GM21576 (cell line): ENCODE results near the gene ADCK1.
"Not testable (repeated sequence)": the region's sequence is repeated elsewhere in the genome, so short reads cannot be mapped to it uniquely, and the experiment has no call there.

ENCODE experiments used
- ATAC-seq: cut with Tn5 transposase; IDR thresholded peaks from one replicate; pipeline ENCODE4 v1.9.1; 2021; ENCODE audit warnings: mild to moderate bottlenecking, moderate library complexity; ENCODE audit not compliant: unreplicated experiment

The ADCK1 gene

DNA sequence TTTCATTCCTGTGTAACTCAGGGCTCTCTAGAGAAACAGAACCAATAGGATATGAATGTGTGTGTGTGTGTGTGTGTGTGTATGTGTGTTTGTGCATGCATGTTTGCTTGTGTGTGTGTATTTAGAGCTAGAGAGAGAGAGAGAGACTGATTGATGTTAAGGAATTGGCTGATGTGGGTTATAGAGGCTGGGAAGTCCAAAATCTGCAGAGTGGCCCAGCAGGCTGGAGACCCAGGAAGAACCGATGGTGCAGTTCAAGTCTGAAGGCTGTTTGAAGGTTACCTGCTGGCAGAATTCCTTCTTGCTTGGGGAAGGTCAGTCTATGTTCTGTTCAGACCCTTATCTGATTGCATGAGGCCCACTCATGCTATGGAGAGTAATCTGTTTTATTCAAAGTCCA is 64.7 kb downstream of the ADCK1 start:
- no peak for ATAC-seq

DNA sequence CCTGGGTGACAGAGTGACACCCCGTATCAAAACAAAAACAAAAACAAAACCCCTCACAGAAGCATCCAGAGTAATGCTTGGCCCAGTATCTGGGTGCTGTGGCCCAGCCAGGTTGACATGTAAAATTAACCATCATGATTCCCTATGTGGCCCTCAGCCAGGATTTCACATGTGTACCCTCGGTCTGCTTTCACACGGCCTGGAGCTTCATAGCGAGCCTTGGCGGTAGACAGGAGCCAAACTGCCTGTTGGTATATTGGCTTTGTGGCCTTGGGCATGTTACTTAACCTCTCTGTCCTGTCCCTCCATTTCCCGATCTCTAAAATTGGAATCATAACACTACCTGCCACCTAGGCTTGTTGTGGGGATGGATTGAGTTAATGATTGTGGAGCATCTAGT is 65.5 kb downstream of the ADCK1 start:
- no peak for ATAC-seq

DNA sequence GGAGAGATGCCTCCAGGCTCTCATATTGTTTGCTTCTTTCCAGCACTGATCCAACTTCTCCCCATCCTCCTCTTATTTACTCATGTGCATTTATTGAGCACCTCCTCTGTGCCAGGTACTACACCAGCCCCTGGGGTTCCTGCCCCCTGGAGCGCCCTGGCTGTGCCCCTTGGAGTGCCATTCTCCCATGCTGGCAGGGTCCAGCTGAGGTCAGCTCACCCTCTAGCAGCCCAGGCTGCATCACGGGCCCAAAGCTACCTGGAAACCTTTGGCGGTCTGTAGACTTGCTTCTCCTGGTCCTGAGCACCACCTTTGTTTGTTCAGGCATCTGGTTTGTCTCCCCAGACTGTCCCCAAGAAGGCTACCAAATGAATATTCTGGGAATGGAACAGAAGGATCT is 67.0 kb downstream of the ADCK1 start:
- no peak for ATAC-seq

DNA sequence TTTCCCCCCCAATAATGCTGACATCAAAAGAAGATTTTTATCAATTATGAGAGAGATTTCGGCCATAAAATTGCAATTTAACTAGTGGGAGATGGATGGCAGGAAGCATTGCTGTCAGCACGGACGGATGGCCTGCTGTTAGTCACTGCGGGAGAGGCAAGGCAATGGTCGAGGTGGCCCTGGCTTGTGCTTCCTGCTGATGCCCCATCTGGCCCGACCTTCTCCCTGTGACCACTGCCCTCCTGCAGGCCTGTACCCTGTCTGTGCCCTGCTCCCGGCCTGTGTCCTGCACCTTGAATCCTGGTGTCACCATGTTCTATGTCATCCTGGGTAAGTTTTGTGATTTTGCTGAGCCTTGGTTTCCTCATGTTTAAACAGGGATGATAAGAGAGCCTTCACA is 67.6 kb downstream of the ADCK1 start:
- ATAC-seq, result no peak

DNA sequence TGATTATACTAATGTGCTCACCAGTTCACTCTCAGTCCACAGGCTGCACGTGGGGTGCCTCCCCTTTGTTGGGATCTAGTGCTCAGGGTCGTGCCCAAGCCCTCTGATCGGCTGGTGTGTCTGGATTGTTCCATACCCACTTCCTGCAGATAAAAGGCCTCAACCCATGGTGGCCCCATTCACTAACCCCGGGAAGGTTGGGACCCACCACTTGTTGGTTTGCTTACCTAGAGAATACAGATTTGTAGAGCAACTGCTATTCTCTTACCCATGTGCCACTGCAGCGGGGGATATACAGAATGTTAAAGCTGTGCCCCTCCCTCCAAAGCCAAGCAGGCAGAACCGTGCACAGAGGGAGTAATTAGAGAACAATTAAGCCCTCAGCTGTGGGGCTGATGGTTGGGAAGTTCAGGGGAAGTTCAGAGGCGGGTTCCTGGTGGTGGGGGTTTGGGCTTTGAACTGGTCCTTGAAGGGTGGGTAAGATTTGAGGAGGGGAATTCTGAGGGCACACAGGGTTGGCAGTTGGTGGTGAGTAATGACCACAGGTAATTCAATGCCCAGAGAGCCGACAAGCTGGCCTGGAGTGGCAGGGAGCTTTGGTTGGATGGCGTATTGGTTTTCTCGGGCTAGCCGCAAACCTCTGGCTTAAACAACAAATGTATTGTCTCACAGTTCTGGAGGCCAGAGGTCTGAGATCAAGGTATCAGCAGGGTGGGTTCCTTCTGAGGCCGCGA is 68.8 kb downstream of the ADCK1 start:
- no peak for ATAC-seq

DNA sequence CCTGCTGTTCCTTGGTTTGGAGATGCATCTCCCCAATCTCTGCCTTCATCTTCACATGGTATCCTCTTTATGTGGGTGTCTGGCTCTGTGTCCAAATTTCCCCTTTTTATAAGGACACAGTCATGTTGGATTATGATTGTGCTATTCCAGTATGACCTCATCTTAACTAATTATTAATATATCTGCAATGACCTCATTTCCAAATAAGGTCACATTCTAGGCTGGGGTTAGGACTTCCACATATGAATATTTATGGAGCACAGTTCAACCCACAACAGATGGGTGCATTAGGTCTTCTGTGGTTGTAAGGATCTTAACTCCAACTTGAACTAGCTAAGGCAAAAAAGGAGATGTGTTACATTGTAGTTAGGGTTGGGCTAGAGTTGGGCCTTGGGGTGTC is 69.4 kb downstream of the ADCK1 start:
- ATAC-seq, result no peak

DNA sequence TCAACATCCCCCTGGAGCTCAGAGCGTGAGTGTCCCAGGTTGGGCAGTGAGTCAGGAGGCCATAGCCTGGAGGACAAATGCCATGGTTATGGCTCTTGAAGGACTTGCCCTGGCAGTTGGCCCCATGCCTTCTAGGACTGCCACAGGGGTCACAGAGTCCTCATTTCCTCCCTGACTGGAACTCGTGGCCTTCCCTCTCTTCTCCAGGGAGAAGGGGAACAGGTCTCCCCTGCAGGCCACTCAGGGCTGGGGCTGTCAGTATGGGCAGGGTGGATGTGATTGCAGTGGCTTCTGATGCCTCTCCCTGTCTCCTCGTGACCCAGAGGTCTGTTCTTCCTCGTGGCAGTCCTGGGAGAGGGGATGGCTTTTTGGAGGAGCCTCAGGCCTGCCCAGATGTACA is 70.7 kb downstream of the ADCK1 start:
- no peak for ATAC-seq

DNA sequence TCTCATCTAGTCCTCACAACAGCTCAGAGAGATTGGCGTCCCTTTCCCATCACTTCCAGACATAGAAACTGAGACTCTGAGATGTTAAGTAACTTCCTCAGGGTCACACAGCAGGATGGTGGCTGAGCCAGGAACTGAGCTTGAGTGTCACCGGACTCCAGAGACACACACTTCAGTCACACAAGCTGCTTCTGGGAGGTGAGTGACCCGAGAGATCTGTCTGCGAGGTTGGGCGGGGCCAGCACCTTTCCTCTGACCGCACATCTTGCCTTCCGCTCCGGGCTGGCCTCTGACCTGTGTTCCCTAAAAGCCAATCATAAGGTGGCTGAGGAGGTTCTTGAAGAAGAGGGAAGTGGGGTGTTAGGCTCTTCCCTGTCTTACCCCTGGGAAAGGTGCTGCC is 72.2 kb downstream of the ADCK1 start:
- ATAC-seq, result no peak

DNA sequence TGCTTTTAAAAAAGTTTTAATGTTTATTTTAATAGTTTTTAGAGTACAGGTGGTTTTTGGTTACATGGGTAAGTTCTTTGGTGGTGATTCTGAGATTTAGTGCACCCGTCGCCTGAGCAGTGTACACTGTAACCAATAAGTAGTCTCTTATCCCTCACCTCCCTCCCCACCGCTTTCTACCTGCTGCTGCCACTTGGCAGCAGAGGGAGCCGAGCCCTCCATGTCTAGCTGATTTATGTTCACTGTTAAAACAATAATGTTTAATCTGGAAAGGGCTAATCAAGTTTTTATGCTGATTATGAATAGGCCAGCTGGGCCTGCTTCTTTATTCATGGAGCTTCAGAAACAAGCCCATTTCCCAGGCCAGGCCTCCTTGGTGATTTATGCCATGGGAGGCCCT is 73.1 kb downstream of the ADCK1 start:
- ATAC-seq, result no peak

DNA sequence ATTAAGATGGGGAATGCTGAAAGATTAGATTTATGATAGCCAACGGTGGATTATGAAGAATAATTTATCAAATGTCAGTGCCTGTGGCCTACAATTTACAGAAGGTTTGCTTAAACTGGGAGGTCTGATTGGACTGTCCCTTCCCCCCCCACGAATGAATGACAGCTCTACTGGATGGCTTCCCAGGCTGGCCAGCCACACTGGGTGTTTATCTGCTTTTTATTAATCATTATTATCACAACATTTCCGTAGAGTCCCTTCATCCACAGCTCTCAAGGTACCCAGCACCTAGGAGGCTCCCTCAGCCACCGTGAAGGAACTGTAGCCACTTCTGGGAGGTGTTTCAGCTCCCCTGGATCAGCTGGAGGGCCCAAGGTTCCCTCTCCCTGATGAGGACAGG is 78.9 kb downstream of the ADCK1 start:
- no peak for ATAC-seq

DNA sequence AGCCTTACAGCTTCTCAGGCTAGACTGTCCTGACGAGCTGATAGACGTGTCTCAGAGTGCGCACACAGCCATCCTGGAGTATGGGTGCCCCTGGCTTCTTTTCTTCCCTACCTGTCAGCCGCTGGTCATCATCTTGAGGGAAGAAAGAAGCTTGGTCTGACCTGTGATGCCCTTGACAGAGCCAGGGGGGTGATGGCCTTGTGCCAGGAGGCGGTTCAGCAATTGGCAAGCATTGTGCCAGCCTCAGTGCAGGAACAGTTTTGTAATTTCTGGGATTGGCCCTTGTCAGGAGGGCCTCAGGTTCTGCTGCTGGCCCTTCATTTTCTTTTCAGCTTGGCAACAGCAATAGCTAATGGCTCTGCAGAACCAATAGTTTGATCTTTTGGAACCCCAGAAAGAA is 80.1 kb downstream of the ADCK1 start:
- no peak for ATAC-seq

DNA sequence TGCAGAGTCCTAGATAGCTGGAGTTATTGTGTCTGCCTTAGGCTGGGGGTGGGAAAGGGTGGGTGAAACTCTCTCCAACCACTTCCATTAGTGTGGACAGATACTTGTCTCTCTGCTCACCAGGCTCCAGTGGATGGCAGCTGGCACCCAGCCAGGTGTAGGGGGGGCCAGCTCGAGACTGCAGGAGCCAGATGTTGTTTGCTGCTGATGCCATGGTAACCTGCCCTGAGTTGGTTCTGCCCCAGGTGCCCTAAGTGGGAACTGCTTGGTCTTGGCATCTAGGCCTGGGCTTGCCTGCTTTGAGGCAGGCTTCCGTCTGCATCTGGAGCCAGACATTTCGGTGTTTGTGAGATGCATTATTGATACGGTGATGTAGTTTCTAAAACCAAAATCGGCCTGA is 82.2 kb downstream of the ADCK1 start:
- no peak for ATAC-seq

DNA sequence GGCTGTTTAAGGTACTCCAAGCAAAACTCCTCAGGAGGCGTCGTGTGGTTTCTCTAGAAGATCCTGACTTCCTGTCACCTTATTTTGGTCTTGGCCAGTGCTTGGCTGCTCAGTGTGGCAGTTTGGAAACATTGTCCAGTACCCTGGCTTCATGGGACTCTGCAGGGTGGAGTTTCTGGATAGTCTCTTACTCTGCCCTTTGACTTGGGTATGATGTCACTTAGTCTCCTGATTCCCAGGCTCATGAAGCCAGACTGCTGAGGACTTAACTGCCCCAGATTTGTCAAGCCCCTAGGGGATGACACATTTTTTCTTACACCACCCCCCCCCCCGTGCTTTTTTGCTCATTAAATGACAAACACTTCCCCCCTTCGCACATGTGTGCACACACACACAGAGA is 82.7 kb downstream of the ADCK1 start:
- ATAC-seq, result no peak

DNA sequence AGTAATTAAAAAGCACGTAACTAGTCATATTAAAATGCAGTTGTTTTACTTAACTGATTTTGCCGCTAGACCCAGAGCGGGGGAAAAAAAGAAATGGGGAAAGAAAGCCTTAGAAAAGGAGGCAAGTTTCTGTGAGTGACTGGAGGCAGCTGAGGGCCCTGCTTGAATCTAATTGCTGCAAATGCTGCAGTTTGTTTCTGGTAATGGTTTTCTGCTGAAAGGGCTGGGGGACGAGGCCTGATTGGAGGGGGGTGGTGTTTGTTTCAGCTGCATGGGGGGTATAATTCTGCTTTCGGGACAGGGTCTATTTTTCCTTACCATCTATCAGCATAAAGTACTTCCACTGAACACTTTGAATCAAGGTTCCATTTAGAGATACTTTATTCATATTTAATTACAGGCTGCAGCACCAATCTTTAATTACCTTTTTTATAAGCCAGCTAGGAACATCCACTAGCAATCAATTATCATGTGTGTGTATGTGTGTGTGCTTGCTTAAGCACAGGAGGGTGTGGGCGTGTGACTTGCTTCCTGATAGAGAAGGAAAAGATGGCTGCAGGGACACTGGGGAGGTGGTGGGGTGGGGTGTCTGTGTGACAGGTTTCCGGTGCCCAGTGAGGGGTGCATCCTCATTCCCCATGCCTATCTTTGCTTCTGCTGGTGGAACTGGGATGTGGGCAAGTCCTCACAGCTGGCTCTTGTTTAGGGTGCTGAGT is 83.4 kb downstream of the ADCK1 start:
- ATAC-seq, result no peak

DNA sequence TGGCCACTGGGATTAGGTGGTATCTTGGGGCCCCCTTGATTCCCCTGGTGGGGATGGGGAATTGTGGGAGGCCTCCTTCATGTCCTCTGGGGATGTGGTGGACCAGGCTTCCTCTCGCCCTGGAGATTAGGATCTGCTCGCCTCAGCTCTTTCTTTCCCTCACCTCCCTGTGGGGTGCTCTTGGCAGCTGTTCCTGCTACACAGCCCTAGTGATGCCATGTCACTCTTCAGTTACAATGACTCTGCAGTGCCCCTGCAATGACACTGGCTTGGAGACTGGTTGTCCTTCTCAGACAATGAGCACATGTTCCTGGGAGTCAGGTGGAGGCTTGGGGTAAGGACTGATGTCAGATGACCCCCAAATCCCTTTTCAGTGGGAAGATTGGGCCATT is 83.9 kb downstream of the ADCK1 start:
- no peak for ATAC-seq

DNA sequence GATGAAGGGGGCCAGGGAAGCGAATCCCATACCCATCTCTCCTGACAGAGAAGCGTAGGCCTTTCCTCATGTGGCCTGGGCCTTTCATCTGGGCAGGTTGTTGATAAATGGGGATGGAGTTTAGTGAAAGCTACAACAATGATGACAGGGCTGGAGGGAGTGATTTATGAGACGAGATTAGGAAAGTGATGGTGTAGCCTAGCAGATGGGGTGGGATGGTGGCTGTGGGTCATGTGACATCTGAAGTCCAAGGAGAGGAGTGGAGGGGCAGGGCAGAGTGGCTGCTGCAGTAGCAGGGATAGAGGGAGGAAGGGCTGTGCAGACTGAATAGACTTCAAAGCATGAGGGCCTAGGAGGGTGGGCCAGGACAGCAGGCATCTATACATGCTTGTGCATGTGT is 85.5 kb downstream of the ADCK1 start:
- no peak for ATAC-seq

DNA sequence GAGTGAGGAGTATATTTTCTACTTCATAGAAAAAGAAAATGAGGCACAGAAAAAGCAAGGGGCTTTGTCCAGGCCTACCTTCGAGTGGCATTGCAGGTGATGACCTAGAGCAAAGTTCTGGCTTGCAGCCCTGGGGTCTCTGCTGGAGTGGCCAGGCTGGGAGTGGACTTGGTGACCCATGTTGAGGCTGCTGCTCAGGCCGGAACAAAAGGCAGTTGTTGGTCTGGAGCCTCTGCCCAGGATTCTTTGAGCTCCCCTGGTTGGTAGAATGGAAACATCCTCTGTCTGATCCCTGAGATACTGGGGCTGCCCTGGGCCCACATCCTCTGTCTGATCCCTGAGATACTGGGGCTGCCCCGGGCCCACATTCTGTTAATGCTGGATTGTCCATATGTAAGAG is 86.1 kb downstream of the ADCK1 start:
- no peak for ATAC-seq

DNA sequence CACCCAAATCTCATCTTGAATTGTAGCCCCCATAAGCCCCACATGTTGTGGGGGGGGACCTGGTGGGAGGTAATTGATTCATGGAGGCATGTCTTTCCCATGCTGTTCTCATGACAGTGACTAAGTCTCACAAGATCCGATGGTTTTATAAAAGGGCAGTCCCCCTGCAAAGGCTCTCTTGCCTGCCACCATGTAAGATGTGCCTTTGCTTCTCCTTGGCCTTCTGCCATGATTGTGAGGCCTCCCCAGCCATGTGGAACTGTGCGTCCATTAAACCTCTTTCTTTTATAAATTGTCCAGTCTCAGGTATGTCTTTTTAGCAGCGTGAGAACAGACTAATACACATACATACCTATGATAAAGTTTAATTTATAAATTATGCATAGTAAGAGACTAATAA is 89.0 kb downstream of the ADCK1 start:
- not testable (repeated sequence) for ATAC-seq

DNA sequence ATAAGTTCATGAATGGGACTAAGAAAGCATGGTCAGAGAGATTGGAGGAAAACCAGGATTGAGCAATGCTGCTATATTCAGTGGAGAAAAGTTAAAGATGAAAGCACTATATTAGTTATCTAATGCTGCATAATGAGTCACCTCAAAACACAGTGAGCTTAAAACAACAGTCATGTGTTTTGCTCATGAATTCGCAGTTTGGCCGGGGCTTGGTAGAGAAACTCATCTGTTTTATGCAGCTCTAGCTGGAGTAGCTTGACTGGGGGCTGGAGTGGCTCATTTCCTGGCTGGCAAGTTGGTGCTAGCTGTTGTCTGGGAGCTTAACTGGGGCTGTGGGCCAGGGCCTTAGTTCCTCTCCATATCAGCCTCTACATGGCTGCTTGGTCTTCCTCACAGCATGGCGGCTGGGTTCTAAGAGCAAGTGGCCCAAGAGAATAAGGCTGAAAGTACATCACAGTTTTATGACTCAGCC is 90.1 kb downstream of the ADCK1 start:
- no peak for ATAC-seq

DNA sequence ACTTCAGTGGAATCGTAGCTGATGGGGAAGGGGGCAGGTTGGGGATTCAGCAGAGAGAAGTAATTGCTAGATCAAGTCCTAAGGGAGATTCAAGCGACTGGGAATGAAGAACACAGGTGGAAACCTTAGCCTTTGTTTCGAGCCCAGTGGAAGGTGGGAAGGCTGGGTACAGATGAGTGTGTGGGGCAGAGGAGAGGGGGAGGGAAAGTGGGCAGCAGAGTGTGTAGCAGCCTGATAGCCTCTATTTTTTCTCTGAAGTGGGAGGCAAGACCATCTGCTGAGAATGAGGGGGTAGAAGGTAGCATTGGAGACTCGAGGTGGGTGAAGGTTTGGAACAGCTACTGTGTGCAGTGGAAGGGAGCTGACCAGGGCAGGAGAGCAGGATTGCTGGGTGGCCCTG is 91.0 kb downstream of the ADCK1 start:
- no peak for ATAC-seq

DNA sequence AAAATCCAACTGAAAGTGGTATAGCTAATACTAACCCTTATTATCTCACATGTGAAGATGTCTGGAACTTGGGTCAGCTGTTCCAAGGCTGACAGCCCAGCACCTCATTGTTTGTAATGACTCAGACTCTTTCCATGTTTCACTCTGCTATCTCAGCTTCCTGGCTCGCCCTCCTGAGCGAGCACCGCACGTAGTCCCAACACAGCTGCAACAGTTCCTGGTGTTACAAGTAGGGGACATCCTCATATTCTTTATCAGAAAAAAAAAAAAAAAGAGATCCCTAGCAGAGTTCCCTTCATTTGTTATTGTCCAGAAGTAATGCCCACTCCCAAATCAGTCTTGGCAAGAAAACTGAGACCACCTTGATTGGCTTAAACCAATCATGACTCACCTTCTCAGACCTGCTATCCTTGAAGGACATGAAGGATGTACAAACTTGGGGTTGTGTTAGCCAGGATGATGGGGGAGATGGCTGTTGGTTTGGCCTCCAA is 92.5 kb downstream of the ADCK1 start:
- ATAC-seq, result no peak

DNA sequence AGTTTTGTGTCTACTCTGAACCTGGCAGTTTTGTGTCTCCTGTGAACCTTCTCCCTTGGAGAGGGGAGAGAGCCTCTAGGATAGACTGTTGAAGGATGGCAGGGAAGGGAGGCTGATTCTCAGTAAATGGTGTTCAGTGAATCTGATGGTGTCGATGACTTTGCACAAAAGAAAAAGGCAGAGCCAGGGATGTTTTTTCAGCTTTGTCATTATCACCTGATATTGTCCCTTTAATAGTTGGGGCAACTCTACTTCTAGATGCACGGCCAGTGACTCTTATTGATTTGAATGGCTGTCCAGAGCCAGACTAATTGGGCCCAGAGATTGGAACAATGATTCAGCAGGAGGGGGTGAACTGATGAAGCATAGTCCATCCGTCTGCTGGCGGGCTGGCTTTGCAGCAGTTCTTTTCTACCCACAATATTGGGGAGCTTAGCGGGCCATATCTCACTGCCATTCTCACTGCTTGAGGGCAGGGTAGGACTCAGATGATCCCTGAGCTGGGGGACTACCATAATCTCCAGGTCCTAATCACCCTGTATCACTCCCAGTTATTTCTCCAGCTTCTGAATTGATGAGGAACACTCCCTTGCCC is 93.1 kb downstream of the ADCK1 start:
- ATAC-seq, result no peak
